ENCODE measurements around the gene SGPP2.
"Not testable (repeated sequence)": the region's sequence is repeated elsewhere in the genome, so short reads cannot be mapped to it uniquely, and the experiment has no call there.

SGPP2 gene, protein sequence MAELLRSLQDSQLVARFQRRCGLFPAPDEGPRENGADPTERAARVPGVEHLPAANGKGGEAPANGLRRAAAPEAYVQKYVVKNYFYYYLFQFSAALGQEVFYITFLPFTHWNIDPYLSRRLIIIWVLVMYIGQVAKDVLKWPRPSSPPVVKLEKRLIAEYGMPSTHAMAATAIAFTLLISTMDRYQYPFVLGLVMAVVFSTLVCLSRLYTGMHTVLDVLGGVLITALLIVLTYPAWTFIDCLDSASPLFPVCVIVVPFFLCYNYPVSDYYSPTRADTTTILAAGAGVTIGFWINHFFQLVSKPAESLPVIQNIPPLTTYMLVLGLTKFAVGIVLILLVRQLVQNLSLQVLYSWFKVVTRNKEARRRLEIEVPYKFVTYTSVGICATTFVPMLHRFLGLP

DNA sequence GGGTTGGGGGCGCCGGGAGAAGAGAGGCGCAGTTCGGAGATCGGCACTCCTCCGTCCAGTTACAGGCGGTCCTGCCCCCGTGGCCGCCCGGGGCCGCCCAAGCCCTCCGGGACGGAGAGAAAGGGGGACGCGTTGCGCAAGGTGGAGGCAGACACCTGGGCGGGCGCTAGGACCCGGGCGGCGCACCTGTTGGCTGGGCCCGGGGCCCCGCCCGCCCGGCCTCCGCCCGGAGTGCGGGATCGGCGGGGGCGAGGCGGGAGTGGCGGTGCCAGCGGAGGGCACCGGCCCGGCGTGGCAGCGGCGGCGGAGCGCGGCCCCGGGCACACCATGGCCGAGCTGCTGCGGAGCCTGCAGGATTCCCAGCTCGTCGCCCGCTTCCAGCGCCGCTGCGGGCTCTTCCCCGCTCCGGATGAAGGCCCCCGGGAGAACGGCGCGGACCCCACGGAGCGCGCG, at the start of gene SGPP2:
TSS of gene SGPP2 (plus strand) at position 268 of the 453 bp plus-strand sequence. CDS start at position 328, 60 bp downstream.
- in situ Hi-C loops (cut with HindIII; ENCODE audit: low pct_unique_long_range_greater_than_20kb, low sequenced_read_pairs), result no loop called here
- DNase-seq (ENCODE audit: low read depth in 1 of 2, low spot score in 1 of 2), result peak; percentile 17 to 60
- TF ChIP-seq JUND (IDR thresholded peaks at IDR 0.05; ENCODE audit: low read depth), result no peak

- no peak for DNase-seq (ENCODE audit: low read depth in 1 of 2, low spot score in 1 of 2)
- no peak for TF ChIP-seq JUND (IDR thresholded peaks at IDR 0.05; ENCODE audit: low read depth)
- in situ Hi-C loops (cut with HindIII; ENCODE audit: low pct_unique_long_range_greater_than_20kb, low sequenced_read_pairs), result no loop called here
These were observed 48.5 kb upstream of the SGPP2 start for GRCh38 chr2:222375798-222376197.

DNA sequence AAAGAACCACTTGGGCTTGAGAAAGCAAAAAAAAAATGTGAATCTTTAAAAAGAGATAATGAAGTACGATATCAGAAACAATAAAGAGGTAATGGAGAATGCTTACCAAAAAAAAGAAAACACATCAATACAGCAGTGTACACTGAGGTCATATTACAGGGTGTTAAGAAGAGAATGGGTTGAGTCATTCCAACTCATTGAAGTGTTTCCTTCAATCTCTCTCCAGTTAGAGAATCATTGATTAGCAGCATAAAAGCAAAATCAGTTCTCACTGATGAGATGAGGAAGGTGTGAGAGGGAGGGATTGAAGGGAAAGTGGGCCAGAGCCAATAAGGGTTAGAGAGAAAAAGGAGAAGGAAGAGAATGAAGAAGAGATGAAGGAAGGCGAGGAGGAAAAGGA, 43.9 kb upstream of the SGPP2 start:
- no peak for TF ChIP-seq JUND (IDR thresholded peaks at IDR 0.05; ENCODE audit: low read depth)
- in situ Hi-C loops (cut with HindIII; ENCODE audit: low pct_unique_long_range_greater_than_20kb, low sequenced_read_pairs), result no loop called here
- DNase-seq (ENCODE audit: low read depth in 1 of 2, low spot score in 1 of 2), result no peak

GRCh38 chr2:222381566-222381965, 42.8 kb upstream of the SGPP2 start:
- TF ChIP-seq JUND (IDR thresholded peaks at IDR 0.05; ENCODE audit: low read depth), result no peak
- DNase-seq (ENCODE audit: low read depth in 1 of 2, low spot score in 1 of 2), result no peak
- in situ Hi-C loops (cut with HindIII; ENCODE audit: low pct_unique_long_range_greater_than_20kb, low sequenced_read_pairs), result no loop called here

- no peak for DNase-seq (ENCODE audit: low read depth in 1 of 2, low spot score in 1 of 2)
- in situ Hi-C loops (cut with HindIII; ENCODE audit: low pct_unique_long_range_greater_than_20kb, low sequenced_read_pairs), result no loop called here
- TF ChIP-seq JUND (IDR thresholded peaks at IDR 0.05; ENCODE audit: low read depth), result no peak
These were observed 41.1 kb upstream of the SGPP2 start for GRCh38 chr2:222383255-222383654.

GRCh38 chr2:222391743-222392285, 32.5 kb upstream of the SGPP2 start:
- no peak for TF ChIP-seq JUND (IDR thresholded peaks at IDR 0.05; ENCODE audit: low read depth)
- no peak for DNase-seq (ENCODE audit: low read depth in 1 of 2, low spot score in 1 of 2)
- in situ Hi-C loops (cut with HindIII; ENCODE audit: low pct_unique_long_range_greater_than_20kb, low sequenced_read_pairs), result no loop called here

DNA sequence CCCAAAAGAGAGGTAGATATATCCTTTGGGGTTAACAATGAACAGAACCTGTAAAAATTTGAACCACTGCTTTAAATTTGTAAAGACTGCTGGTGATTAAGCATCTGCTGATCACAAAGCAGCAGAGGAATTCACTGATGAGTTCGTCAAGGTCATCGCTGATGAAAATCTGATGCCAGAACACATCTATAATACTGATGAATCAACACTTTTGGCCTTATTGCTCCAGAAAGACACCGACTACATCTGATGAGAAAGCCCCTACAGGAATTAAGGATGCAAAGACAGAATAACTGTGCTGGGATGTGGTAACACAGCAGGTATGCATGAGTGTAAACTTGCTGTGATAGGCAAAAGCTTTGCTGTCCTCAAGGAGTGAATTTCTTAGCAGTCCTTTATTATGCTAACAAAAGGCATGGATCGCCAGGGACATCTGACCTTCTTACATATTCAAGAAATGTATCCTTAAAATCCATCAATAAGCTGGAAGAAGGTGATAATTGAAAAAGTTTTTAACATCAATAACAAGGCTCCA, 30.5 kb upstream of the SGPP2 start:
- in situ Hi-C loops (cut with HindIII; ENCODE audit: low pct_unique_long_range_greater_than_20kb, low sequenced_read_pairs), result no loop called here
- TF ChIP-seq JUND (IDR thresholded peaks at IDR 0.05; ENCODE audit: low read depth), result no peak
- DNase-seq (ENCODE audit: low read depth in 1 of 2, low spot score in 1 of 2), result no peak

- TF ChIP-seq JUND (IDR thresholded peaks at IDR 0.05; ENCODE audit: low read depth), result no peak
- in situ Hi-C loops (cut with HindIII; ENCODE audit: low pct_unique_long_range_greater_than_20kb, low sequenced_read_pairs), result no loop called here
- no peak for DNase-seq (ENCODE audit: low read depth in 1 of 2, low spot score in 1 of 2)
These were observed 25.9 kb upstream of the SGPP2 start for GRCh38 chr2:222398446-222398885.

GRCh38 chr2:222399038-222399783, 25.1 kb upstream of the SGPP2 start:
- DNase-seq (ENCODE audit: low read depth in 1 of 2, low spot score in 1 of 2), result no peak
- TF ChIP-seq JUND (IDR thresholded peaks at IDR 0.05; ENCODE audit: low read depth), result no peak
- in situ Hi-C loops (cut with HindIII; ENCODE audit: low pct_unique_long_range_greater_than_20kb, low sequenced_read_pairs), result no loop called here

DNA sequence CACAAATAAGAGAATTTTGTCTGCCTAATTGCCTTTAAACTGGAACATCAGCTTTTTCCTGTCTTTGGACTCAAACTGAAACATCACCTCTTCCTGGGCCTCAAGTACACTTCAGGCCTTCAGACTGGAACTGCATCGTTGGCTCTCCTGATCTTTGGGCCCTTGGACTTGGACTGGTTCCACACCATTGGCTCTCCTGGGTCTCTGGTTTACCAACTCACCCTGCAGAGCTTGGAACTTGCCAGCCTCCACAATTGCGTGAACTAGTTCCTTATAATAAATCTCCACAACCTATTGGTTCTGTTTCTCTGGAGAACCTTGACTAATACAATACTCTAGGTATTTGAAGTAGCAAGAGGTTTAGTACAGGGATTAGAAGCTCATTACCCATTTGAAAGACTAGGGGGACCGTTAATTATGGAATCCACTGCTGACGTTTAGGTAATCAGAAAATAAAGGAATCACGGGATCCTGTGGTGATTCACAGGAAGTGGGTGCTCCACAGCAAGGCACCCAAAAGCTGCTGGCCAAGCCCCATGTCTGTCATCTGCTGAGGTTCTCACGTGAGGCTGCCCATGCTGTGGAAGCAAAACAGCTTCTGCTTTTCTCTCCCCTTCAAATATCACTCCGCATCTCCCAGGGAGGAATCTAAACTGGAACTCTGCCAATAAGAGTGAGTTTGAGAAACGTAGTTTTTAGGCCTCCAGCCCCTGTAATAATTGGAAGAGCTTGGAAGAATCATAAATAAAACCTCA, 20.0 kb upstream of the SGPP2 start:
- in situ Hi-C loops (cut with HindIII; ENCODE audit: low pct_unique_long_range_greater_than_20kb, low sequenced_read_pairs), result no loop called here
- TF ChIP-seq JUND (IDR thresholded peaks at IDR 0.05; ENCODE audit: low read depth), result no peak
- DNase-seq (ENCODE audit: low read depth in 1 of 2, low spot score in 1 of 2), result no peak

DNA sequence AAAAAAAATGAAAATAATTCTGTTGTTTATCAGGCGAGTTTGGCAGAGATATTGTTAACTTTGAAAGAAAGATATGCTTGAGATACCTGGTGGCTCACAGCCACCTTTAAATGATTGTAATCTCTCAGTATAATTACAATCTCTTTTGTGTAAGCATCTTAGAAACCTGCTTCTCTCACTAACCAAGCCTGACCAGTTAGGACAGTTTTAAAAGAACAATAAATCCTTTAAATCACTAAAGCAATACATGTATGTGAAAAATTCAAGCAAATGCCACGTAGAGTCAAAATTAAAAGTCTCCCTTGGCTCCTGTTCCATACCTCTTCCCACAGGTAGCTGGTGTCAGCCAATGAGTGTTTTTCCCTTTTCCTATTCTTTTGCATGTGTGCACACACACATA, 15.7 kb upstream of the SGPP2 start:
- in situ Hi-C loops (cut with HindIII; ENCODE audit: low pct_unique_long_range_greater_than_20kb, low sequenced_read_pairs), result no loop called here
- TF ChIP-seq JUND (IDR thresholded peaks at IDR 0.05; ENCODE audit: low read depth), result no peak

DNA sequence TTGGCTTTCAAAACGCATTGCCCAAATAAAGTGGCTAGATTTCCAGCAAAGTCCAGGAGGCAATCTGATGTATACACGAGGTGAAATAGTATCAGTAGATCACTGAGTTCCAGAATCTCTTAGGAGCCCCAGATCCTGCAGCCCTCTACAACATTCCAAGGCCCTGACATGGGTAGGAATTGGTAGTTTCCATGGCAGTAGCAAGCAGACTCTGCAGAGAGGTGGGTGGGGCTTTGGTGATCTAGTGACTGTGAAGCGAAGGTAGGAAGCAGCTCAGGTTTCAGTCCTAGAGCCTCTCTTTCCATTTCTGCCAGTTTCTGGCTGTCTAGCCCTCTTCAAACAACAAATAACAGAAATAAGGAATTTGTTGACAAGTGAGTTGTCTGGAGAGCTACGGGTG, 13.8 kb upstream of the SGPP2 start:
- no peak for DNase-seq (ENCODE audit: low read depth in 1 of 2, low spot score in 1 of 2)
- in situ Hi-C loops (cut with HindIII; ENCODE audit: low pct_unique_long_range_greater_than_20kb, low sequenced_read_pairs), result no loop called here

More for the DNA sequence above, 15.7 kb upstream of the SGPP2 start:
- no peak for DNase-seq (ENCODE audit: low read depth in 1 of 2, low spot score in 1 of 2)

DNA sequence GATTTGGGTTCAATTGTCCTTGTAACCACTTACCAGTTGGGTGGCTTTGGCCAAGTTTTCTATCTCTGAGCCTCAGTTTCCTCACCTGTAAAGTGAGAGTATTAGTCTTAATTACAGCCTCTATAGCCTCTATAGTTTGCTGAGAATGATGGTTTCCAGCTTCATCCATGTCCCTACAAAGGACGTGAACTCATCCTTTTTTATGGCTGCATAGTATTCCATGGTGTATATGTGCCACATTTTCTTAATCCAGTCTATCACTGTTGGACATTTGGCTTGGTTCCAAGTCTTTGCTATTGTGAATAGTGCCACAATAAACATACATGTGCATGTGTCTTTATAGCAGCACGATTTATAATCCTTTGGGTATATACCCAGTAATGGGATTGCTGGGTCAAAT, 12.0 kb upstream of the SGPP2 start:
- in situ Hi-C loops (cut with HindIII; ENCODE audit: low pct_unique_long_range_greater_than_20kb, low sequenced_read_pairs); DNase-seq (ENCODE audit: low read depth in 1 of 2, low spot score in 1 of 2): not testable (repeated sequence)

More for the DNA sequence above, 13.8 kb upstream of the SGPP2 start:
- no peak for TF ChIP-seq JUND (IDR thresholded peaks at IDR 0.05; ENCODE audit: low read depth)

Measured in T47D (cell line).